DMS 273 (cell line): ENCODE results near the gene SYNGR2.

Experiments
- DNase-seq: peaks from one replicate; lab custom pipeline; 2025; ENCODE audit not compliant: unreplicated experiment; lab: John Stamatoyannopoulos, UW

The SYNGR2 gene

GRCh38 chr17:78170692-78171590, 2.6 kb downstream of the SYNGR2 start:
- DNase-seq = no peak

- peak; percentile 52 for DNase-seq
These were observed 3.3 kb downstream of the SYNGR2 start for GRCh38 chr17:78171591-78172248.

GRCh38 chr17:78172249-78173051, 4.1 kb downstream of the SYNGR2 start:
- DNase-seq = peak; percentile 66

GRCh38 chr17:78173097-78173715, 4.8 kb downstream of the SYNGR2 start:
- no peak for DNase-seq

- DNase-seq = peak; percentile 72
These were observed 6.0 kb downstream of the SYNGR2 start for GRCh38 chr17:78174346-78174869.

- DNase-seq = peak; percentile 96
These were observed 6.7 kb downstream of the SYNGR2 start for GRCh38 chr17:78174870-78175642.

- no peak for DNase-seq
These were observed 7.2 kb downstream of the SYNGR2 start for GRCh38 chr17:78175643-78175981.

- DNase-seq = peak; percentile 89
These were observed 8.2 kb downstream of the SYNGR2 start for GRCh38 chr17:78176548-78177025.

GRCh38 chr17:78179372-78179771, 11.0 kb downstream of the SYNGR2 start:
- DNase-seq = no peak

GRCh38 chr17:78180083-78180482, 11.7 kb downstream of the SYNGR2 start:
- DNase-seq = no peak

- no peak for DNase-seq
These were observed 12.1 kb downstream of the SYNGR2 start for GRCh38 chr17:78180508-78180907.

- no peak for DNase-seq
These were observed 14.1 kb downstream of the SYNGR2 start for GRCh38 chr17:78182504-78182903.

GRCh38 chr17:78183916-78184315, 15.5 kb downstream of the SYNGR2 start:
- no peak for DNase-seq

GRCh38 chr17:78184351-78184750, 16.0 kb downstream of the SYNGR2 start:
- no peak for DNase-seq

- no peak for DNase-seq
These were observed 16.5 kb downstream of the SYNGR2 start for GRCh38 chr17:78184868-78185267.

GRCh38 chr17:78185981-78186691, 17.8 kb downstream of the SYNGR2 start:
- DNase-seq = peak; percentile 49

- DNase-seq = peak; percentile 99
These were observed 18.6 kb downstream of the SYNGR2 start, which contains the start of the genes AFMID and TK1 for GRCh38 chr17:78186692-78187595. Gene AFMID, plus strand, starts transcription at chr17:78187362. Its CDS starts 9 bp downstream, at chr17:78187371. Gene TK1, minus strand, starts transcription at chr17:78187052. Its CDS starts 58 bp downstream, at chr17:78186994.

GRCh38 chr17:78196716-78197115, 28.3 kb downstream of the SYNGR2 start:
- no peak for DNase-seq
